ENCODE results near the gene SEMA4D. TPM values are rescaled to one million over a fixed set of nuclear protein-coding genes. Genes with fewer than 3 reads are reported as not detected.

The SEMA4D gene
- total and polyA plus RNA-seq, 2 of the 13 experiments (the other 11 are each of a cell fraction or from before 2014, with no cell fraction given) = 0.13 to 0.16 TPM

- H3K4me2 ChIP-seq (ENCODE audit: low read depth, low read length) = no peak overlapping the region
- no peak for DNase-seq (ENCODE audit: low spot score)
- no TSS peak for BruUV-seq (replicated peaks)
- intact Hi-C loops (cut with micrococcal nuclease; ENCODE audit: unreplicated experiment) = no loop called here
- peaks cover 6 to 48% of the 10 kb centered on the region in 2 experiments; a peak in 4 of 5 replicates for H3K27me3 ChIP-seq (ENCODE audit: control insufficient read depth in 1 of 2, insufficient read depth in 2 of 2, low read length in 2 of 2)
- H3K4me3 ChIP-seq (replicated peaks in 1 of 3; ENCODE audit: insufficient read depth in 1 of 3, low read depth in 2 of 3, low read length in 3 of 3) = no peak overlapping the region
- no peaks in the 10 kb centered on the region for H3K79me2 ChIP-seq (ENCODE audit: insufficient read depth, low read length)
- ATAC-seq = no peak
- H3K9me3 ChIP-seq (ENCODE audit: low read length) = no peaks in the 10 kb centered on the region
- H3K27ac ChIP-seq (ENCODE audit: extremely low read length, insufficient read depth, low read length) = no peak overlapping the region
- H3K9ac ChIP-seq (ENCODE audit: insufficient read depth, low read depth, low read length) = no peak overlapping the region
- no peak for FAIRE-seq
- POLR2A ChIA-PET = no interaction called here
- in situ Hi-C loops (cut with HindIII; ENCODE audit: extremely low pct_ligation_motif_present, low pct_unique_long_range_greater_than_20kb) = no loop called here
- TF ChIP-seq, protein P1, sequence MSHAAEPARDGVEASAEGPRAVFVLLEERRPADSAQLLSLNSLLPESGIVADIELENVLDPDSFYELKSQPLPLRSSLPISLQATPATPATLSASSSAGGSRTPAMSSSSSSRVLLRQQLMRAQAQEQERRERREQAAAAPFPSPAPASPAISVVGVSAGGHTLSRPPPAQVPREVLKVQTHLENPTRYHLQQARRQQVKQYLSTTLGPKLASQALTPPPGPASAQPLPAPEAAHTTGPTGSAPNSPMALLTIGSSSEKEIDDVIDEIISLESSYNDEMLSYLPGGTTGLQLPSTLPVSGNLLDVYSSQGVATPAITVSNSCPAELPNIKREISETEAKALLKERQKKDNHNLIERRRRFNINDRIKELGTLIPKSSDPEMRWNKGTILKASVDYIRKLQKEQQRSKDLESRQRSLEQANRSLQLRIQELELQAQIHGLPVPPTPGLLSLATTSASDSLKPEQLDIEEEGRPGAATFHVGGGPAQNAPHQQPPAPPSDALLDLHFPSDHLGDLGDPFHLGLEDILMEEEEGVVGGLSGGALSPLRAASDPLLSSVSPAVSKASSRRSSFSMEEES (CRISPR knock-in tag; IDR thresholded peaks at IDR 0.05) = no peak
- TF ChIP-seq CHD2 (IDR thresholded peaks at IDR 0.05; ENCODE audit: low read depth, low read length) = no peak
- no peak for TF ChIP-seq MED1 (CRISPR knock-in tag; IDR thresholded peaks at IDR 0.05)
- TF ChIP-seq, protein P2, sequence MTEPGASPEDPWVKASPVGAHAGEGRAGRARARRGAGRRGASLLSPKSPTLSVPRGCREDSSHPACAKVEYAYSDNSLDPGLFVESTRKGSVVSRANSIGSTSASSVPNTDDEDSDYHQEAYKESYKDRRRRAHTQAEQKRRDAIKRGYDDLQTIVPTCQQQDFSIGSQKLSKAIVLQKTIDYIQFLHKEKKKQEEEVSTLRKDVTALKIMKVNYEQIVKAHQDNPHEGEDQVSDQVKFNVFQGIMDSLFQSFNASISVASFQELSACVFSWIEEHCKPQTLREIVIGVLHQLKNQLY (CRISPR knock-in tag; IDR thresholded peaks at IDR 0.05) = no peak
- no peak for TF ChIP-seq ZNF773 (CRISPR knock-in tag; IDR thresholded peaks at IDR 0.05; ENCODE audit: borderline replicate concordance)
- no peak for TF ChIP-seq TBX2 (CRISPR knock-in tag; IDR thresholded peaks at IDR 0.05; ENCODE audit: borderline replicate concordance)
- no peak for TF ChIP-seq NFKBIZ (CRISPR knock-in tag; IDR thresholded peaks at IDR 0.05)
- no peak for TF ChIP-seq PCBP2 (optimal IDR thresholded peaks at IDR 0.05; ENCODE audit: low read depth, low read length, poor library complexity, severe bottlenecking)
- TF ChIP-seq, protein P3, sequence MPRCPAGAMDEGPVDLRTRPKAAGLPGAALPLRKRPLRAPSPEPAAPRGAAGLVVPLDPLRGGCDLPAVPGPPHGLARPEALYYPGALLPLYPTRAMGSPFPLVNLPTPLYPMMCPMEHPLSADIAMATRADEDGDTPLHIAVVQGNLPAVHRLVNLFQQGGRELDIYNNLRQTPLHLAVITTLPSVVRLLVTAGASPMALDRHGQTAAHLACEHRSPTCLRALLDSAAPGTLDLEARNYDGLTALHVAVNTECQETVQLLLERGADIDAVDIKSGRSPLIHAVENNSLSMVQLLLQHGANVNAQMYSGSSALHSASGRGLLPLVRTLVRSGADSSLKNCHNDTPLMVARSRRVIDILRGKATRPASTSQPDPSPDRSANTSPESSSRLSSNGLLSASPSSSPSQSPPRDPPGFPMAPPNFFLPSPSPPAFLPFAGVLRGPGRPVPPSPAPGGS (CRISPR knock-in tag; IDR thresholded peaks at IDR 0.05) = no peak
- TF ChIP-seq, protein P4, sequence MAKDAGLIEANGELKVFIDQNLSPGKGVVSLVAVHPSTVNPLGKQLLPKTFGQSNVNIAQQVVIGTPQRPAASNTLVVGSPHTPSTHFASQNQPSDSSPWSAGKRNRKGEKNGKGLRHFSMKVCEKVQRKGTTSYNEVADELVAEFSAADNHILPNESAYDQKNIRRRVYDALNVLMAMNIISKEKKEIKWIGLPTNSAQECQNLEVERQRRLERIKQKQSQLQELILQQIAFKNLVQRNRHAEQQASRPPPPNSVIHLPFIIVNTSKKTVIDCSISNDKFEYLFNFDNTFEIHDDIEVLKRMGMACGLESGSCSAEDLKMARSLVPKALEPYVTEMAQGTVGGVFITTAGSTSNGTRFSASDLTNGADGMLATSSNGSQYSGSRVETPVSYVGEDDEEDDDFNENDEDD (CRISPR knock-in tag; IDR thresholded peaks at IDR 0.05; ENCODE audit: borderline replicate concordance) = no peak
- CTCF ChIA-PET (ENCODE audit: low intra/inter-chr PET ratio, low total read pairs) = no interaction called here
- peaks cover 8% of the 10 kb centered on the region for H3K4me1 ChIP-seq (ENCODE audit: insufficient read depth, low read length)
- 29% methylated on average over 5 of the region's 5 CpGs for WGBS (ENCODE audit: low lambda C conversion rate)
- no peaks in the 10 kb centered on the region for H3K36me3 ChIP-seq (replicated peaks in 1 of 2; ENCODE audit: control insufficient read depth in 1 of 2, insufficient read depth in 2 of 2, low read length in 2 of 2)
- H2AFZ ChIP-seq (ENCODE audit: low read length) = no peak overlapping the region
- no peaks in the 10 kb centered on the region for H4K20me1 ChIP-seq (ENCODE audit: insufficient read depth, low read length)
Measured at GRCh38 chr9:89500008-89500407, 2.1 kb upstream of the SEMA4D start.
